ENCODE measurements around the gene KHNYN.

The KHNYN gene

DNA sequence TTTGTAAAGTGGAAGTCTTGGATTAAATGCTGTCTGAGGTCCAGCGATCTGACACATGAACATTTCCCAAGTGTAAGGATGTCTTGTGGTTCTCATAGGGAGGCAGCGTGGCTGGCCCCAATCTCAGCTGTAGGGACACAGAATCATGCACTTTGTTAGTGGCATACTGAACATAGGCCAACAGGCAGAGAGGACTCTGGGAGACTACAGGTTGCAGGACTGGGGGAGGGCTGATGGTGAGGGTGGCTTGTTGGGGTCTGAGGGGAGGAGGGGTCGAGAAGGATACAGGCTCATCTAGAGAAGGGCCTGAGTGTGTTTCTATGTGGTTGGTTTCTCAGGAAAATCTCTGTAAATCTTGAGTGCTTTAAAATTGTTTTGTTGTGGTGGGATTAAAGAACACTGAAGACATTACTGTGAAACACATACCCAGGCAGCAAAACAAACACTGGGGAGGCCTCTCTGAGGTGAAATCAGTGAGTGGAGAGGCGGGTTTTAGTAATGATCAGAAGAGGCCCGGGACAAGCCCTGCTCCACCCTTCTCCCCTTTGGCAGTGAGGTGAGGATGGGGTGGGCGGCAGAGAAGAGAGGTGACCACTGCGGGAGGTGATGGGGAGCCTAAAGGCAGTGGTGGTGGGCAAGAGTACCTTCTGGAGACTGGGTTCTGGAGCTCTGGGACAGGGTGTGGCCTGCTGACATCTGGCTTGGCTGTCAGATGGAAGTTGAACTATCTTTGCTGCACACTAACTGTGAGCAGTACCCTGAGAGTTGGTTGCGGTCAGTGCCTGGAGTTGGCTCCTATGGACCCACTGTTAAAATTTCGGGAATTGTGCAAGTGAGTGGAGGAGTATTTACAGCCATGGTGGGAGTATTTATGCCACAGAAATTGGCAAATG is 27.7 kb upstream of the KHNYN start:
- no peak for DNase-seq (ENCODE audit: low read depth in 2 of 2)

DNA sequence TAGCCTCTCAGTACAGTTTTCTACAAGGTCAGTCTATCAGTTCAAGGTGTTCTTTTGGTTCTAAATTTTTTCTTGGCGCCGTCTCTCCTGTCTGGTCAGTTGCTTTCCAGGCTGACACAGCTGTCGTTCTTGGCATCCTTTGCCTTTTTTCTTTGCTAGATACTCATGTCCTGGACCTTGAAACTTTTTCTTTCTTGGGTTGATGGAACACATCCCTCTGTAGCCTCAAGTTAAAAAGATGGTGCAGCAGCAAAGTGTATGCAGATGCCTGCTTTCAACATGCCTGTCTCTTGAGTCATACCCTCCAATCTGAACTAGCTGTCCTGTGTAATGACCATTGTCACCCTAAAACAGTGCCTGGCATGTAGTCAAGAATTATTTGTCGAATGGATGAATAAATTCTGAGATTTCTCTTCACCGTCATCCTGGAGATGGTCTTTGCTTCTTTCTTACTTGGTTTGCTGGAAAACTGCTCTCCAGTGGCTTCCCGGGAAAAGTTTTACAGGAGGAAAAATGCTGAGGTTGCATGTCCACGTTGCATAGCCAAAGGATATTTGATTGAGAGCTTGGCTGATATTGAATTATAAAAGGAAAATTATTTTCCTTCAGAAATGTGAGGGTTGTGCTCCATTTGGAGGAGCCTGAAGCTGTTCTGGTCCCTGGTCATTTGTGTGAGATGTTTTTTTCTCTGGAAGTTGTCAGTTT is 26.3 kb upstream of the KHNYN start:
- no peak for DNase-seq (ENCODE audit: low read depth in 2 of 2)

DNA sequence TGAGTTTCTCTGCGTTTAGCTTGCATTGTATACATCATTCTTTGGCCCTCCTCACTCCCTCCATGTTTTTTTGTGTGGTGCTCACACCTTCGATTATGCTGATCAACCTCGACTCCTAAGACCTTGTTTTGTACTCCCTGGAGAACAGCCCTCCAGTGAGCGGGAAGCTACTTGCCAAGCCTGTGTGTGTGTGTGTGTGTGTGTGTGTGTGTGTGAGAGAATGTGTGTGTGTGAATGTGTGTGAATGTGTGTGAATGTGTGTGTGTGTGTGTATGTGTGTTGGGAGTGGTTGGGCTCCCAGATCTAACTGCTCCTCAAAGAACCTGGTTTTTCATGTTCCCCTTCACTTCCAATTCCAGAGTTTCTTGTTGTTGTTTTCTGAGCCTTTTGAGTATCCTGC is 24.9 kb upstream of the KHNYN start:
- DNase-seq (ENCODE audit: low read depth in 2 of 2) = no peak

DNA sequence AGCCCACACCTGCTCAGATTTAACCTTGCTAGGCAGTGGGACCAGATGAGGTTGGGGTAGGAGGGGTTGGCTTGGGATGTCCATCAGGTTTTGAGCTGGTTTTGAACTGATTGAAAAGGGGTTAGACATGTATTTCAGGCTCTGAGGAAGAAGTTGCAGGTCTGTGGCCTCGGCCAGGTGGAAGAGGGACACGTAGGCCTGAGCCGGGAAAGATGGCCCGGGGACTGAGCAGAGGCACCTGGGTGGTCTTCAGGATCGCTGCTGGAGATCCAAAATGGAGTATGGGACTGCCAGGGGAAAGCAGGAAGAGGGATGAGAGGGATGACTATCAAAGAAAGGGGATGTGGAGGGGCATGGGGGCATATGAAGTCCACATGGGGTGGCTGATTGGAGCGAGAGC is 23.3 kb upstream of the KHNYN start:
- no peak for DNase-seq (ENCODE audit: low read depth in 2 of 2)

DNA sequence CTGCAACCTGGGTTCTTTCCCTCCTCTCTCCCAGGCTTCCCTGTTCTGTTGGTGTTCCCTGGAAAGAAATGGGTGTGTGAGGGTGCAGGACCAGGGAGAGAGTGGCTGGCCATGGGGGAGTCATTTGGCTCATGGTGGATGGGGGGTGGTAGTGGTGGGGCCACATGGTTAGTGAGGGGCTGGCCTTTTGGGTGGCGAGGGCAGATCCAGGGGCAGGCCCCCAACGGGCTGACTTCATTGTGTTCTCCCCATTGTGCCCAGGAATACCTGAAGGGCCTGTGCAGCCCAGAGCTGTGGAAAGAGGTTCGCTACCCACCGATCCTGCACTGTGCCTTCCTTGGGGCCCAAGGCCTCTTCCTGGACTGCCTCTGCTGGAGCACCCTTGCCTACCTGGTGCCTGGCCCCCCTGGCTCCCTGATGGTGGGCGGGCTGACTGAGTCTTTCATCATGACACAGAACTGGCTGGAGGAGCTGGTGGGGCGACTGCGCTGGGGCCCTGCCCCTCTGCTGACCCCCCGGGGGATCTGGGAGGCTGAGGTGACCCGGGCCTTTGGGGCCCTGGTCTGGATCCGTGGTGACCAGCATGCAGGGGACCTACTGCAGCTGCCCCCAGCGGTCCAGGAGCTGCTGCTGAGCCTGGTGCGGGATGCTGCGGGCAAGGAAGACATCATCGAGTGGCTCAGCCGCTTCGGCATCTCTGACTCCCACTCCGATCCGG is 22.0 kb upstream of the KHNYN start:
- no peak for DNase-seq (ENCODE audit: low read depth in 2 of 2)

DNA sequence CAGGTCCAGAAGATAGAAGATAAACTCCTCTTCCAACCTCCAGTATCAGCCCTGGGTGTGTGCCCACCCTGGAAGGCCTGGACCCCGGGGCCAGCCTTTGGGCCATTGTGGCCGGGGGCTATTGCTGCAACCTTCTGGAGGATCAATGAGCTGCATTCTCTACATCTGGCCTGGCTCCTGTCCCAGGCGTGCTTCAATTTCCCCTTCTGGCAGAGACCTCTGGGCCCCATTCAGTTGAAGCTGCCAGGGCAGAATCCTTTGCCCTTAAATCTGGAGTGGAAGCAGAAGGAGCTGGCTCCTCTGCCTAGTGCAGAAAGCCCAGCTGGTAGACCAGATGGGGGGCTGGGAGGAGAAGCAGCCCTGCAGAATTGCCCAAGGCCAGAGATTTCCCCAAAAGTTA is 21.0 kb upstream of the KHNYN start:
- no peak for DNase-seq (ENCODE audit: low read depth in 2 of 2)

DNA sequence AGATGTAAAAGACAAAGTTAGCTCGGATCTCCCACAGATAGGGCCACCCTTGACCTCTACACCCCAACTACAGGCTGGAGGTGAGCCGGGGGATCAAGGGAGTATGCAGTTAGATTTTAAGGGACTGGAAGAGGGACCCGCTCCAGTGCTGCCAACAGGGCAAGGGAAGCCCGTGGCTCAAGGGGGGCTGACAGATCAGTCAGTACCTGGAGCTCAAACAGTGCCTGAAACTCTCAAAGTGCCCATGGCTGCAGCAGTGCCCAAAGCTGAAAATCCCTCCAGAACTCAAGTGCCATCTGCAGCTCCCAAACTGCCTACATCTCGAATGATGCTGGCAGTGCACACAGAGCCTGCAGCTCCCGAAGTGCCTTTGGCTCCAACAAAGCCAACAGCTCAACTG is 20.6 kb upstream of the KHNYN start:
- DNase-seq (ENCODE audit: low read depth in 2 of 2) = no peak

DNA sequence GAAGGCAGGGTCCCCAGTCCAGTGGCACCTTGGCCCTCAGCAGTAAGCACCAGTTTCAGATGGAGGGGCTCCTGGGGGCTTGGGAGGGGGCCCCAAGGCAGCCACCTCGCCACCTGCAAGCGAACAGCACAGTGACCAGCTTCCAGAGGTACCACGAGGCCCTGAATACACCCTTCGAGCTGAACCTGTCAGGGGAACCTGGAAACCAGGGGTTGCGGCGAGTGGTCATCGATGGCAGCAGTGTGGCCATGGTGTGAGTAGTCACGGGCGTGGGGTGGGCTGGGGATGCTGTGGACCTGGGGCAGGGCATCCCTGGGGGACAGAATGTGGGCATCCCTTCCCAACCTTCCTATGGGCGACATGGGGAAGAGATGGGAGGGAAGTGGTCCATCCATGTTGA is 19.8 kb upstream of the KHNYN start:
- no peak for DNase-seq (ENCODE audit: low read depth in 2 of 2)

DNA sequence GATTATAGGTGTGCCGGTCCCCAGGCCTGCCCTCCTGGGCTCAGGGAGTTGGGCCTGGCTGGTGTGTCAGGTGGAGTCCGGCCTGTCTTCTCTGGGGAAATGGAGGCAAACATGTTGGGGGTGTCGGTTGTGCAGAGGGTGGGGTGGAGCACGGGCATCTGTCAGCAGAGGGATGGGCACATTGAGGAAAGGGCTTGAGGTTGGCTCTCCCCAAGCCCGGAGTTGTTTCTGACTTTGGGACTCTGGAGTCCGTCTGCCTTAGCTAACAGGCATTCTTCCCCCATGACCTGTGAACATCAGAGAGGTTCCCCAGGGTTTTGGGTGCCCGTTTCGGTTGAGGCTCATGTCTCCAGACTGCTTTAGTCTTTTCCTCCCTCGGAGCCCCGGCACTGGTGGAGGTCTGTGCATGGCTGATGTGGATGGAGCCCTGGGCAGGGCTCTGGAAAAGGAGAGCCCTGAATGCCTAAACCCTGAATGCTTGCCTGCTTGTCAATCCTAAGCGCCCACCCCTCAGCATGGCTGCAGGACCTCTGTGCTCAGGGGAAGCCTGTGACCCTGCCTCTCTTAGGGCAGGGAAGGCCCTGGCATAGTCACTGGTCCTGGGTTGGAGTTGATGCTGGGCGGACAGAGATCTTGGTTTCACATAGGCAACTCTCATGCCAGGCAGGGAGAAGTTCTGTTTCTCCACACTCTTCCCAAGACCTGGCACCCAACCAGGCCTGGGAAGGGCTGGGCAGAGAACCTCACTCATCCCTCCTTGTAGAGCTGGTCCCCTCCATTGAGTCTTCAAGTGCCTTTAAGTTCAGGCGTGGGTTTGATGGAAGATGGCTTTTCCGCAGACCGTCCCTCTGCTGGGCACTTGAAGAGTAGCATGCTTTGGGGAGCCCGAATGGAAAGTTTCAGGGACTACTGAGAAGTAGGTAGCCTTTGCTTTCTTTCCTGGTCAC is 18.0 kb upstream of the KHNYN start:
- no peak for DNase-seq (ENCODE audit: low read depth in 2 of 2)

DNA sequence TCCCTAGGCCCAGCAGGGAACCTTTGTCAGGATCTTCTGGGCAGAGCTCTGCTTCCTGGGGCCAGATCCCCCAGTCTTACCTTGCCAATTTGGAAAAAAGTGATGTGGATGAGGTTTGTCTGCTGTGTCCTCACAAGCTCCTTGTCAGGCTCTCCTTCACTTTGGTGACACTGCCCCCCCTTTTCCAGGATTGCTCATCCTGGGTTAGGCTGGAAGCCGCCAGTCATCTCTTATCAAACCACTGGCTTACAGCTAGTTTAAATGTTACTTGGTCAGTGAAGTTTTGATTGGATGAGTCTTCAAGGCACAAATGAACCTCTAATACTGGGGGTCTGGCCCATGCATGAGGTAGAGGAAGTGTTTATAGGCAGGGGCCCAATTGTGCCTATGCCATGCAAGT is 15.7 kb upstream of the KHNYN start:
- no peak for DNase-seq (ENCODE audit: low read depth in 2 of 2)

DNA sequence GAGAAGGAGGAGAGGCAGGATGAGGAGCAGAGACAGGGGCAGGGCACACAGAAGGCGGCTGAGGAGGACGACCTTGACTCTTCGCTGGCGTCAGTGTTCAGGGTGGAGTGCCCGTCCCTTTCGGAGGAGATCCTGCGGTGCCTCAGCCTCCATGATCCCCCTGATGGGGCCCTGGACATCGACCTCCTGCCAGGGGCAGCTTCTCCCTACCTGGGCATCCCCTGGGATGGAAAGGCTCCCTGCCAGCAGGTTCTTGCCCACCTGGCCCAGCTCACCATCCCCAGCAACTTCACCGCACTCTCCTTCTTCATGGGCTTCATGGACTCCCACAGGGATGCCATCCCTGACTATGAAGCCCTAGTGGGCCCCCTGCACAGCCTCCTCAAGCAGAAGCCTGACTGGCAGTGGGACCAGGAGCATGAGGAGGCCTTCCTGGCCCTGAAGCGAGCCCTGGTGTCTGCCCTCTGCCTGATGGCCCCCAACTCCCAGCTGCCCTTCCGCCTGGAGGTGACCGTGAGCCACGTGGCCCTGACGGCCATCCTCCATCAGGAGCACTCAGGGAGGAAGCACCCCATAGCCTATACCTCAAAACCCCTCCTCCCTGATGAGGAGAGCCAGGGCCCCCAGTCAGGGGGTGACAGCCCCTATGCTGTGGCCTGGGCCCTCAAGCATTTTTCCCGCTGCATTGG is 14.9 kb upstream of the KHNYN start:
- DNase-seq (ENCODE audit: low read depth in 2 of 2) = no peak

DNA sequence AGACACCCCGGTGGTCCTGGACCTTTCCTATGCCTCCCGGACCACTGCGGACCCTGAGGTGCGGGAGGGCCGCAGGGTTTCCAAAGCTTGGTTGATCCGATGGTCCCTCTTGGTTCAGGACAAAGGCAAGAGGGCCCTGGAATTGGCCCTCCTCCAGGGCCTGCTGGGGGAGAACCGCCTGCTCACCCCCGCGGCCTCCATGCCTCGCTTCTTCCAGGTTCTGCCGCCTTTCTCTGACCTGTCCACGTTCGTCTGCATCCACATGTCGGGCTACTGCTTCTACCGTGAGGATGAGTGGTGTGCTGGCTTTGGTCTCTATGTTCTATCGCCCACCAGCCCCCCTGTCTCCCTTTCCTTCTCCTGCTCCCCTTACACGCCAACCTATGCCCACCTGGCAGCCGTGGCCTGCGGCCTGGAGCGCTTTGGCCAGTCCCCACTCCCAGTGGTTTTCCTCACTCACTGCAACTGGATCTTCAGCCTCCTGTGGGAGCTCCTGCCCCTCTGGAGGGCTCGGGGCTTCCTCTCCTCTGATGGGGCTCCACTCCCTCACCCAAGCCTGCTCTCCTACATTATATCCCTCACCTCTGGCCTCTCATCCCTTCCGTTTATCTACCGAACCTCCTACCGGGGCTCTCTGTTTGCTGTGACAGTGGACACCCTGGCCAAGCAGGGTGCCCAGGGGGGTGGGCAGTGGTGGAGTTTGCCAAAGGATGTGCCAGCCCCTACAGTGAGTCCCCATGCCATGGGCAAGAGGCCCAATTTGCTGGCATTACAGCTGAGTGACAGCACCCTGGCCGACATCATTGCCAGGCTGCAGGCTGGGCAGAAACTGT is 14.1 kb upstream of the KHNYN start:
- no peak for DNase-seq (ENCODE audit: low read depth in 2 of 2)

DNA sequence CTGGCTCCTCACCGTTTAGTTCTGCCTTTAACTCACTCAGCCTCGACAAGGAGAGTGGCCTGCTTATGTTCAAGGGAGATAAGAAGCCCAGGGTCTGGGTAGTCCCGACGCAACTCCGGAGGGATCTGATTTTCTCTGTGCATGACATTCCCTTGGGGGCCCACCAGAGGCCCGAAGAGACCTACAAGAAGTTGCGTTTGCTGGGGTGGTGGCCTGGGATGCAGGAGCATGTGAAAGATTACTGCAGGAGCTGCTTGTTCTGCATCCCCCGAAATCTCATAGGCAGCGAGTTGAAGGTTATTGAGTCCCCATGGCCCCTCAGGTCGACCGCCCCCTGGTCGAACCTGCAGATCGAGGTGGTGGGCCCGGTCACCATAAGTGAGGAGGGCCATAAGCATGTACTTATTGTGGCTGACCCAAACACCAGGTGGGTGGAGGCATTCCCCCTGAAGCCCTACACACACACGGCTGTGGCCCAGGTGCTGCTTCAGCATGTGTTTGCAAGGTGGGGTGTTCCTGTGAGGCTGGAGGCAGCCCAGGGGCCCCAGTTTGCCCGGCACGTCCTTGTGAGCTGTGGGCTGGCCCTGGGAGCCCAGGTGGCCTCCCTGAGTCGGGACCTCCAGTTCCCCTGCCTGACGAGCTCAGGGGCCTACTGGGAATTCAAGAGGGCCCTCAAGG is 13.4 kb upstream of the KHNYN start:
- DNase-seq (ENCODE audit: low read depth in 2 of 2) = no peak

DNA sequence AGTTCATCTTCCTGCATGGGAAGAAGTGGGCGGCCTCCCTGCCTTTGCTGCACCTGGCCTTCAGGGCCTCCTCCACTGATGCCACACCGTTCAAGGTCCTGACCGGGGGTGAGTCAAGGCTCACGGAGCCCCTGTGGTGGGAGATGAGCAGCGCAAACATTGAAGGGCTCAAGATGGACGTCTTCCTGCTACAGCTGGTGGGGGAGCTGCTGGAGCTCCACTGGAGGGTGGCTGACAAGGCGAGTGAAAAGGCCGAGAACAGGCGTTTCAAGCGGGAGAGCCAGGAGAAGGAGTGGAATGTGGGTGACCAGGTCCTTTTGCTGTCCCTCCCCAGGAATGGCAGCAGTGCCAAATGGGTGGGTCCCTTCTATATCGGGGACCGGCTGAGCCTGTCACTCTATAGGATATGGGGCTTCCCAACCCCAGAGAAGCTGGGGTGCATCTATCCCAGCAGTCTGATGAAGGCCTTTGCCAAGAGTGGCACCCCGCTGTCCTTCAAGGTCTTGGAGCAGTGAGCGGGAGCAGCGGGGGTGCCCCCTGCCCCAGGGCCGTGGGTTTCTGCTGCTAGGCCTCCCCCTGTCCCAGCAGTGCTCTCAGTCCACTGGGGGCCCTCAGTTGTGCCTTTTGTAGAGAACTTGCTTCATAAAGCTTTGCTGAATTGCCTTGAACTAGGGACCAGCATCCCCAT is 12.7 kb upstream of the KHNYN start:
- DNase-seq (ENCODE audit: low read depth in 2 of 2) = no peak

DNA sequence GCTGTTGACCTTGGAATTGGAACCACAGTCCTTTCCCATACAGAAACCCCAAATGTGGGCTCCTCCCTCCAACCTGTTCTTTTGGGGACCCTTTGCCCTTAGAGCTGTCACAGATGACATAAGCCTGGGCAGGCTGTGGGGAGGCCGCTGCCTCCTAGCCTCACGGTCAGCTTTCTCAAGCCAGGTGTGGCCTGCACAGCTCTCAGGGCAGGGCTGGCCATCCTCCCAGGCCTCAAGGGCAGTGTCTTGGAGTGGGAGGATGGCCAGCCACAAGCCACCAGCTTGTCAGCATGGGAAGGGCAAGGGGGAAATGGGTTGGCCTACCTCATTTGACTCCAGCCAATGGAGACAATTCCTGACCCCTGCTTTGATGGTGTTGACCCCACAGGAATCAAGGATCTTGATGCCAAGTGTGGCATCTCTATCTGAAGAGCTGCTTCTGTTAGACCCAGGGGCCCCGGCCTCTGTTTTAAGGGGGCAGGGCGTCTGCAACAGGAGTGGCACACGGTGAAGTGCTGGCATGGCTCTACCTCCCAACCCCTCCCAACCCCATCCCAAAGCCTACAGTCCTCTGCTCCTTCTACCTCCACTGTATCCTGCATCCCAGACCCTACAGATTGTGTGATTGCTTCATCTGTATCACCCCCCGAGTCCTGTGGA is 11.8 kb upstream of the KHNYN start:
- no peak for DNase-seq (ENCODE audit: low read depth in 2 of 2)

DNA sequence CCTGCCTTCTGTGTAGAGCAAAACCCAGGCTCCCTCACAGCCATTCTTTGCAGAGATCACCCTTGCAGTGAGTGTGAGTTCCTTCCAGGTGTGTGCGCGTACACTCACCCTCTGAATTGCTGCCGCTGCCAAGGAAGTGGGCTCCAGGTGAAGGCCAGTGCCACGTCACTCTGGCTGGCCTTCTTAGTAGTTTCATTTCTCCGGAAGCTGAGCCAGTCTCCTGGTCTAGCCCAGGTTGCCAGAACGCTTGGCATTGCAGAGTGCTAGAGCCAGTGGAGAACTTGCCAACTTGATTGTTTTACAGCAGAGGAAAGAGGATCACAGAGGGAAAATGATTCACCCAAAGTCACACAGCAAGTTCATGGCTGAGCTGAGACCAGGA is 11.3 kb upstream of the KHNYN start:
- DNase-seq (ENCODE audit: low read depth in 2 of 2) = no peak

DNA sequence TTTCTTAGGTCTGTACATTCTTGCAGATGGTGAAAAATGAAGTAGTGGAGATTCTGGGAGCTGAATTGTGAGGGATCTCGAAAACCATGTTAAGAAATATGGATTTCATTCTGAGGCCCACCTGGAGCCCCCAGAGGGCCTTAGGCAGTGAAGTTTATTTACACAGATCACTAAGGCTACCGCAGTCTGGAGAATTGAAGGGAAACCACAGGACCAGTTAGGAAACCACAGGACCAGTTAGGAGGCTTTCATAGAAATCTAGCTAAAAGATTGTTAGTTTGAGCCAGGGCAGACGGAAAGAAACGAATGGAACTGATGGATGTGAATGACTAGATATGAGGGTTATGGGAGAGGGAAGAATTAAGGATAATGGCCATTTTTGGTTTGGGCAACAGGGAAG is 7.5 kb upstream of the KHNYN start:
- no peak for DNase-seq (ENCODE audit: low read depth in 2 of 2)
